OCI-LY3 (cell line): ENCODE results near the gene LRRN2.

Source experiments
- H2AFZ ChIP-seq: fragments of 200-600, 300-600 bp; shearing (Covaris generic); 2 replicates; pipeline ENCODE4 v1.6.0; 2014; ENCODE audit warnings: antibody characterized with exemption, low read depth, low read length
- H3K27ac ChIP-seq: fragments of 200-600, 300-600 bp; sonication (generic); 2 replicates; pipeline ENCODE4 v1.5.1; 2014; ENCODE audit warnings: mild to moderate bottlenecking, low read length, moderate library complexity, mixed read lengths
- H3K27me3 ChIP-seq: fragments of 200-600, 300-600 bp; sonication (generic); 2 replicates; pipeline ENCODE4 v1.6.1; 2014; ENCODE audit warnings: low read depth, low read length, mixed read lengths
- H3K36me3 ChIP-seq: fragments of 200-600, 300-600 bp; sonication (generic); replicated peaks from 2 replicates; pipeline ENCODE3; 2014; ENCODE audit warnings: low read depth, low read length, mixed read lengths
- H3K4me1 ChIP-seq: fragments of 300-600, 200-600 bp; sonication (generic); 2 replicates; pipeline ENCODE4 v1.6.1; 2014; ENCODE audit warnings: low read length, mixed read lengths
- H3K4me2 ChIP-seq: fragments of 200-600, 300-600 bp; sonication (generic); 2 replicates; pipeline ENCODE4 v1.6.1; 2014; ENCODE audit warnings: low read length, mixed read lengths
- H3K4me3 ChIP-seq: fragments of 300-600, 200-600 bp; sonication (generic); 2 replicates; pipeline ENCODE4 v1.5.1; 2014; ENCODE audit warnings: antibody characterized with exemption, mild to moderate bottlenecking, low read length, moderate library complexity
- H3K79me2 ChIP-seq: fragments of 300-600, 200-600 bp; shearing (Covaris generic); 2 replicates; pipeline ENCODE4 v1.6.1; 2014; ENCODE audit warnings: mild to moderate bottlenecking, low read length, mixed read lengths
- H3K9ac ChIP-seq: fragments of 300-600, 200-600 bp; shearing (Covaris generic); 2 replicates; pipeline ENCODE4 v1.6.0; 2014; ENCODE audit warnings: mild to moderate bottlenecking, low read length, moderate library complexity
- H3K9me3 ChIP-seq: fragments of 200-600, 300-600 bp; shearing (Covaris generic); 2 replicates; pipeline ENCODE4 v1.6.1; 2014; ENCODE audit warnings: low read length, mixed read lengths; ENCODE audit not compliant: insufficient read depth
- H4K20me1 ChIP-seq: fragments of 200-600, 300-600 bp; sonication (generic); 2 replicates; pipeline ENCODE4 v1.6.1; 2016; ENCODE audit warnings: low read length, mixed read lengths; ENCODE audit not compliant: insufficient read depth
- CTCF ChIP-seq: fragments of 200-600, 300-600 bp; sonication (generic); IDR thresholded peaks from 2 replicates; pipeline ENCODE4 v1.5.1; 2014; ENCODE audit warnings: antibody characterized with exemption, low read length, low read depth
- EZH2phosphoT487 ChIP-seq: fragments of 200-600 bp; shearing (Covaris generic); IDR thresholded peaks from 2 replicates; pipeline ENCODE4 v1.6.1; 2018; ENCODE audit warnings: antibody characterized with exemption, mixed run types, low read depth

LRRN2 gene

GRCh38 chr1:204627436-204627835 lies 58.1 kb downstream of the LRRN2 start:
- no peak overlapping the region for H3K27ac ChIP-seq
- no peak overlapping the region for H2AFZ ChIP-seq
- no peaks in the 10 kb centered on the region for H3K79me2 ChIP-seq
- H3K9me3 ChIP-seq, result no peaks in the 10 kb centered on the region
- no peak for TF ChIP-seq CTCF
- no peak for TF ChIP-seq EZH2phosphoT487
- H4K20me1 ChIP-seq, result no peaks in the 10 kb centered on the region
- no peak overlapping the region for H3K9ac ChIP-seq
- H3K4me2 ChIP-seq, result no peak overlapping the region
- H3K36me3 ChIP-seq, result no peaks in the 10 kb centered on the region
- no peak overlapping the region for H3K4me3 ChIP-seq
- H3K4me1 ChIP-seq, result no peaks in the 10 kb centered on the region
- H3K27me3 ChIP-seq, result peaks cover 41% of the 10 kb centered on the region

GRCh38 chr1:204626381-204626780 lies 59.2 kb downstream of the LRRN2 start:
- Histone ChIP-seq H3K4me1 (no peaks in the 10 kb centered on the region), H3K9ac (no peak overlapping the region), H3K27ac (no peak overlapping the region), H3K9me3 (no peaks in the 10 kb centered on the region), H4K20me1 (no peaks in the 10 kb centered on the region), H3K36me3 (no peaks in the 10 kb centered on the region), H3K79me2 (no peaks in the 10 kb centered on the region), H3K4me2 (no peak overlapping the region), H3K27me3 (peaks cover 48% of the 10 kb centered on the region), H3K4me3 (no peak overlapping the region), H2AFZ (no peak overlapping the region)
- no peak for TF ChIP-seq CTCF
- no peak for TF ChIP-seq EZH2phosphoT487

- Histone ChIP-seq H3K9me3 (no peaks in the 10 kb centered on the region), H3K27me3 (peaks cover 50% of the 10 kb centered on the region), H2AFZ (no peak overlapping the region), H3K36me3 (no peaks in the 10 kb centered on the region), H4K20me1 (no peaks in the 10 kb centered on the region), H3K79me2 (no peaks in the 10 kb centered on the region), H3K27ac (no peak overlapping the region), H3K4me3 (no peak overlapping the region), H3K9ac (no peak overlapping the region), H3K4me2 (no peak overlapping the region), H3K4me1 (no peaks in the 10 kb centered on the region)
- no peak for TF ChIP-seq CTCF
- TF ChIP-seq EZH2phosphoT487, result no peak
Observed at GRCh38 chr1:204624631-204625216, 60.8 kb downstream of the LRRN2 start.

DNA sequence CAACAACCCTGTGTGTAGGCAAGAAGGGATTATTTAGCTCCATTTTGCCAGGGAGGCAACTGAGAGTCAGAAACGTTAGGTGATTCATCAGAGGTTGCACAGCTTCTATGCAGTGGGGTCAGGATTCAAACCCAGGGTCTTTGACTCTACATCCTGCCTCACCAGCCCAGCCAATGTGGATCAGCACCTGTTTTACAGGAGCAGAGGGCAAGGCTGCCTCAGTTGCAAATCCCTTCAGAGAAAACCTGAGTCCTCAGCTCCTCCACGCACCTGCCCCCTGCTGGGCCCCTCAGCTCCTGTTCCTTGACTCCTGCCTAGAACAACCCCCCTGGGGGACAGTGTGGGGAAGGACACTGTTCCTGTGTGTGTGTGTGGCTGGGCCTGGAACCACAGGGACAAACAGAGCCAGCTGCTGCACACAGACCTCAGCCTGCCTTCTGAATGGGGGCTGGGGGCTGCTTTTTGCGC lies 61.6 kb downstream of the LRRN2 start:
- H3K9ac ChIP-seq, result no peak overlapping the region
- no peaks in the 10 kb centered on the region for H3K9me3 ChIP-seq
- H3K36me3 ChIP-seq, result no peaks in the 10 kb centered on the region
- H4K20me1 ChIP-seq, result no peaks in the 10 kb centered on the region
- no peaks in the 10 kb centered on the region for H3K79me2 ChIP-seq
- no peaks in the 10 kb centered on the region for H3K4me1 ChIP-seq
- H3K27ac ChIP-seq, result no peak overlapping the region
- TF ChIP-seq CTCF, result peak; percentile 27
- no peak for TF ChIP-seq EZH2phosphoT487
- H3K4me2 ChIP-seq, result no peak overlapping the region
- H2AFZ ChIP-seq, result no peak overlapping the region
- peaks cover 50% of the 10 kb centered on the region for H3K27me3 ChIP-seq
- no peak overlapping the region for H3K4me3 ChIP-seq
